Liver (tissue), 3 donors: Measurements from ENCODE around the gene SMCO3.

Experiments
- EGR1 ChIP-seq, 2 donors: IDR thresholded peaks; 2 replicates each; pipeline ENCODE4 v1.6.1; 2016 to 2018; ENCODE audit warnings: antibody characterized with exemption in 2 of 2, low read depth in 2 of 2
- GABPA ChIP-seq, 2 donors: IDR thresholded peaks in 1 of 2; conservative IDR thresholded peaks in 1 of 2; 2 replicates each; pipeline ENCODE4 v1.6.1; 2016; ENCODE audit warnings: antibody characterized with exemption in 2 of 2, mild to moderate bottlenecking in 1 of 2, moderate library complexity in 1 of 2
- JUND ChIP-seq, 2 donors: IDR thresholded peaks; 2 replicates each; pipeline ENCODE4 v1.6.1; 2016; ENCODE audit warnings: antibody characterized with exemption in 2 of 2
- RAD21 ChIP-seq, 2 donors: IDR thresholded peaks; 2 replicates each; pipeline ENCODE4 v1.6.1; 2016; ENCODE audit warnings: antibody characterized with exemption in 2 of 2, mild to moderate bottlenecking in 2 of 2
- RXRA ChIP-seq, 2 donors: IDR thresholded peaks; 2 replicates each; pipeline ENCODE4 v1.6.1; 2017 to 2018; ENCODE audit warnings: antibody characterized with exemption in 2 of 2, mild to moderate bottlenecking in 1 of 2
- SP1 ChIP-seq: IDR thresholded peaks from 2 replicates; pipeline ENCODE4 v1.6.1; 2018; ENCODE audit warnings: antibody characterized with exemption, mild to moderate bottlenecking
- TAF1 ChIP-seq: conservative IDR thresholded peaks from 2 replicates; pipeline ENCODE4 v1.6.1; 2016; ENCODE audit warnings: antibody characterized with exemption, mild to moderate bottlenecking
- YY1 ChIP-seq: IDR thresholded peaks from 2 replicates; pipeline ENCODE4 v1.6.1; 2016; ENCODE audit warnings: antibody characterized with exemption, mild to moderate bottlenecking
- TF ChIP-seq, protein P1 (sequence below): fragments of 150-350 bp; IDR thresholded peaks from 2 replicates; pipeline ENCODE4 v1.5.1; 2017; ENCODE audit warnings: improper control_type of control experiment, low read depth, low read length; ENCODE audit not compliant: missing input control
- TF ChIP-seq, protein P2 (sequence below): IDR thresholded peaks from 2 replicates; pipeline ENCODE4 v1.6.1; 2016; ENCODE audit warnings: antibody characterized with exemption, mild to moderate bottlenecking
- TF ChIP-seq, protein P3 (sequence below): IDR thresholded peaks from 2 replicates; pipeline ENCODE4 v1.6.1; 2016; ENCODE audit warnings: antibody characterized with exemption
- TF ChIP-seq, protein P4 (sequence below): IDR thresholded peaks from 2 replicates; pipeline ENCODE4 v1.6.1; 2016; ENCODE audit warnings: antibody characterized with exemption
- TF ChIP-seq, protein P5 (sequence below): IDR thresholded peaks from 2 replicates; pipeline ENCODE4 v1.6.1; 2016; ENCODE audit warnings: antibody characterized with exemption
- donor health status: healthy.
- donor health status: healthy.

DNA sequence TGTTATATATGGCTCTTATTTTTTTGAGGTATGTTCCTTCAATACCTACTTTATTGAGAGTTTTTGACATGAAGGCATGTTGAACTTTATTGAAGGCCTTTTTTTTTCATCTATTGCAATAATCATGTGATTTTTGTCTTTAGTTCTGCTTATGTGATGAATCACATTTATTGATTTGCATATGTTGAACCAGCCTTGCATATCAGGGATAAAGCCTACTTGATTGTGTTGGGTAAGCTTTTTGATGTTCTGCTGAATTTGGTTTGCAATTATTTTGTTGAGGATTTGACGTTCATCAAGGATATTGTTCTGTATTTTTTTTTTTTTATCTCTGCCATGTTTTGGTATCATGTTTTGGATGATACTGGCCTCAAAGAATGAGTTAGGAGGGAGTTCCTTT lies 44.5 kb upstream of the SMCO3 start:
- TF ChIP-seq, protein P1, sequence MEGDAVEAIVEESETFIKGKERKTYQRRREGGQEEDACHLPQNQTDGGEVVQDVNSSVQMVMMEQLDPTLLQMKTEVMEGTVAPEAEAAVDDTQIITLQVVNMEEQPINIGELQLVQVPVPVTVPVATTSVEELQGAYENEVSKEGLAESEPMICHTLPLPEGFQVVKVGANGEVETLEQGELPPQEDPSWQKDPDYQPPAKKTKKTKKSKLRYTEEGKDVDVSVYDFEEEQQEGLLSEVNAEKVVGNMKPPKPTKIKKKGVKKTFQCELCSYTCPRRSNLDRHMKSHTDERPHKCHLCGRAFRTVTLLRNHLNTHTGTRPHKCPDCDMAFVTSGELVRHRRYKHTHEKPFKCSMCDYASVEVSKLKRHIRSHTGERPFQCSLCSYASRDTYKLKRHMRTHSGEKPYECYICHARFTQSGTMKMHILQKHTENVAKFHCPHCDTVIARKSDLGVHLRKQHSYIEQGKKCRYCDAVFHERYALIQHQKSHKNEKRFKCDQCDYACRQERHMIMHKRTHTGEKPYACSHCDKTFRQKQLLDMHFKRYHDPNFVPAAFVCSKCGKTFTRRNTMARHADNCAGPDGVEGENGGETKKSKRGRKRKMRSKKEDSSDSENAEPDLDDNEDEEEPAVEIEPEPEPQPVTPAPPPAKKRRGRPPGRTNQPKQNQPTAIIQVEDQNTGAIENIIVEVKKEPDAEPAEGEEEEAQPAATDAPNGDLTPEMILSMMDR, result no peak
- no peak for TF ChIP-seq GABPA (IDR thresholded peaks at IDR 0.05 in 1 of 2, conservative IDR thresholded peaks at IDR 0.05 in 1 of 2)
- TF ChIP-seq JUND (IDR thresholded peaks at IDR 0.05), result no peak
- TF ChIP-seq, protein P2, sequence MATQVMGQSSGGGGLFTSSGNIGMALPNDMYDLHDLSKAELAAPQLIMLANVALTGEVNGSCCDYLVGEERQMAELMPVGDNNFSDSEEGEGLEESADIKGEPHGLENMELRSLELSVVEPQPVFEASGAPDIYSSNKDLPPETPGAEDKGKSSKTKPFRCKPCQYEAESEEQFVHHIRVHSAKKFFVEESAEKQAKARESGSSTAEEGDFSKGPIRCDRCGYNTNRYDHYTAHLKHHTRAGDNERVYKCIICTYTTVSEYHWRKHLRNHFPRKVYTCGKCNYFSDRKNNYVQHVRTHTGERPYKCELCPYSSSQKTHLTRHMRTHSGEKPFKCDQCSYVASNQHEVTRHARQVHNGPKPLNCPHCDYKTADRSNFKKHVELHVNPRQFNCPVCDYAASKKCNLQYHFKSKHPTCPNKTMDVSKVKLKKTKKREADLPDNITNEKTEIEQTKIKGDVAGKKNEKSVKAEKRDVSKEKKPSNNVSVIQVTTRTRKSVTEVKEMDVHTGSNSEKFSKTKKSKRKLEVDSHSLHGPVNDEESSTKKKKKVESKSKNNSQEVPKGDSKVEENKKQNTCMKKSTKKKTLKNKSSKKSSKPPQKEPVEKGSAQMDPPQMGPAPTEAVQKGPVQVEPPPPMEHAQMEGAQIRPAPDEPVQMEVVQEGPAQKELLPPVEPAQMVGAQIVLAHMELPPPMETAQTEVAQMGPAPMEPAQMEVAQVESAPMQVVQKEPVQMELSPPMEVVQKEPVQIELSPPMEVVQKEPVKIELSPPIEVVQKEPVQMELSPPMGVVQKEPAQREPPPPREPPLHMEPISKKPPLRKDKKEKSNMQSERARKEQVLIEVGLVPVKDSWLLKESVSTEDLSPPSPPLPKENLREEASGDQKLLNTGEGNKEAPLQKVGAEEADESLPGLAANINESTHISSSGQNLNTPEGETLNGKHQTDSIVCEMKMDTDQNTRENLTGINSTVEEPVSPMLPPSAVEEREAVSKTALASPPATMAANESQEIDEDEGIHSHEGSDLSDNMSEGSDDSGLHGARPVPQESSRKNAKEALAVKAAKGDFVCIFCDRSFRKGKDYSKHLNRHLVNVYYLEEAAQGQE, result no peak
- TF ChIP-seq, protein P3, sequence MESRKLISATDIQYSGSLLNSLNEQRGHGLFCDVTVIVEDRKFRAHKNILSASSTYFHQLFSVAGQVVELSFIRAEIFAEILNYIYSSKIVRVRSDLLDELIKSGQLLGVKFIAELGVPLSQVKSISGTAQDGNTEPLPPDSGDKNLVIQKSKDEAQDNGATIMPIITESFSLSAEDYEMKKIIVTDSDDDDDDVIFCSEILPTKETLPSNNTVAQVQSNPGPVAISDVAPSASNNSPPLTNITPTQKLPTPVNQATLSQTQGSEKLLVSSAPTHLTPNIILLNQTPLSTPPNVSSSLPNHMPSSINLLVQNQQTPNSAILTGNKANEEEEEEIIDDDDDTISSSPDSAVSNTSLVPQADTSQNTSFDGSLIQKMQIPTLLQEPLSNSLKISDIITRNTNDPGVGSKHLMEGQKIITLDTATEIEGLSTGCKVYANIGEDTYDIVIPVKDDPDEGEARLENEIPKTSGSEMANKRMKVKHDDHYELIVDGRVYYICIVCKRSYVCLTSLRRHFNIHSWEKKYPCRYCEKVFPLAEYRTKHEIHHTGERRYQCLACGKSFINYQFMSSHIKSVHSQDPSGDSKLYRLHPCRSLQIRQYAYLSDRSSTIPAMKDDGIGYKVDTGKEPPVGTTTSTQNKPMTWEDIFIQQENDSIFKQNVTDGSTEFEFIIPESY, result no peak
- no peak for TF ChIP-seq YY1
- no peak for TF ChIP-seq SP1
- TF ChIP-seq EGR1 (IDR thresholded peaks at IDR 0.05; ENCODE audit: low read depth in 2 of 2), result no peak
- TF ChIP-seq, protein P4, sequence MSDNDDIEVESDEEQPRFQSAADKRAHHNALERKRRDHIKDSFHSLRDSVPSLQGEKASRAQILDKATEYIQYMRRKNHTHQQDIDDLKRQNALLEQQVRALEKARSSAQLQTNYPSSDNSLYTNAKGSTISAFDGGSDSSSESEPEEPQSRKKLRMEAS, result no peak
- TF ChIP-seq TAF1, result no peak
- TF ChIP-seq RXRA (IDR thresholded peaks at IDR 0.05), result no peak
- TF ChIP-seq RAD21 (IDR thresholded peaks at IDR 0.05), result no peak
- TF ChIP-seq, protein P5, sequence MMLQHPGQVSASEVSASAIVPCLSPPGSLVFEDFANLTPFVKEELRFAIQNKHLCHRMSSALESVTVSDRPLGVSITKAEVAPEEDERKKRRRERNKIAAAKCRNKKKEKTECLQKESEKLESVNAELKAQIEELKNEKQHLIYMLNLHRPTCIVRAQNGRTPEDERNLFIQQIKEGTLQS, result no peak
